NOMO-1 treated with DMSO at 0.1 percent for 48 hours (cell line): ENCODE measurements around the gene WASL.
"Not testable (repeated sequence)": the region's sequence is repeated elsewhere in the genome, so short reads cannot be mapped to it uniquely, and the experiment has no call there.

Experiments used
- DNase-seq: peaks from one replicate; lab custom pipeline; 2025; ENCODE audit not compliant: unreplicated experiment; lab: John Stamatoyannopoulos, UW

WASL gene

GRCh38 chr7:123770378-123770777, 21.6 kb upstream of the WASL start:
- DNase-seq = peak; percentile 86

- DNase-seq = no peak
These were observed 20.6 kb upstream of the WASL start for GRCh38 chr7:123769371-123769770.

DNA sequence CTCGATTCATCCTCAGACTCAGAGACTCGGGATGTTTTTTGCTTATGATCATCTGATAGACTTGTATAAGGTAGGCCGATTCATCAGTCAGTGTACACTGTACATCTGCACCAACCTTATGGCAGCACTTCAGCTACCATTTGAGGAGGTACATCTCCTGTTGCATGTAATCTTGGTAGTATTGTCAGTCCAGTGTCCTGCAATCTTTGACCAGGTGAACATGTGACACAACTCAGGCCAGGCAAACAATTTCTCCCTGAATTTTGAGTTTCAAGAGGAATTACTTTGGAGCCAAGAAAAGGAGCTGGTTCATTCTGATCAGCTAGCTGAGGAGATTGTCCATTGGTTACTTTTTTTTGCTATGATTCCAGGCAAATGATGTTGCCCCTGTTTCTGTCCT, 19.7 kb upstream of the WASL start:
- no peak for DNase-seq

GRCh38 chr7:123763191-123763661, 14.4 kb upstream of the WASL start:
- no peak for DNase-seq

- no peak for DNase-seq
These were observed 12.9 kb upstream of the WASL start for GRCh38 chr7:123761729-123762128.

DNA sequence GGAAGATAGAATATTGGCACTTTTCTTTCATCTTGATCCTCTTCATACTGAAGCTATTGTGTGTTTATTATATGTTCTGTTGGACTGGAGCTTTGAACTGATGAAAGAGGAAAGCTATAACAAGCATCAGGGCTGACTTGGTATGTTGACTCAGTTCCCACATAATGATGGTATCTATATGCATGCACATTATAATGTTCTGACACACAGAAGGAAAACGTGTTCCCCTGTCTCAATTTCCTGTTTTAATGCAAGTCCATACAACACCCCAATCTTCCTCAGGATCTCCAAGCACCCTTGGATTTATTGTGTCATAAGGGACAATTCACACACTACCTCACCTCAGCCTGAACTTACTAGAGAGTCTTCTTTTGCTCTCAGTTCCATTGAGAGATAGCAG, 8.3 kb upstream of the WASL start:
- no peak for DNase-seq

DNA sequence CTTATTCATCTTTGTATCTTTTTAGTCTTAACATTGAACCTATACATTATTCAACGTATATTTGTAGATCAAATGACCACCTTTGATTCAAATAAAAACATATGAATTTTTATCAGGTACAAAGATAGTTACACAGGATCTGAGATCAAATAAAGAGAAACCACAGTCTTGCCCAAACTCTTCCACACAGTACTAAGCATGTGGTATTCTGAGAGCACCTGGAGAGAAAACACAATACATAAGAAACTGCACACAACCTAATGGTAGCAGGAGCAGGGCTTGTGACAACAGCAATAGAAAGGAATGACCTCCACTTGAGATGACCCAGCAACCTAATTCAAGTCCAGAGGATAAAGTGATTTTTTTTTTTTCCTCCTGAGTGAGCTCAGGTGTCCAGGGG, 6.5 kb upstream of the WASL start:
- no peak for DNase-seq

DNA sequence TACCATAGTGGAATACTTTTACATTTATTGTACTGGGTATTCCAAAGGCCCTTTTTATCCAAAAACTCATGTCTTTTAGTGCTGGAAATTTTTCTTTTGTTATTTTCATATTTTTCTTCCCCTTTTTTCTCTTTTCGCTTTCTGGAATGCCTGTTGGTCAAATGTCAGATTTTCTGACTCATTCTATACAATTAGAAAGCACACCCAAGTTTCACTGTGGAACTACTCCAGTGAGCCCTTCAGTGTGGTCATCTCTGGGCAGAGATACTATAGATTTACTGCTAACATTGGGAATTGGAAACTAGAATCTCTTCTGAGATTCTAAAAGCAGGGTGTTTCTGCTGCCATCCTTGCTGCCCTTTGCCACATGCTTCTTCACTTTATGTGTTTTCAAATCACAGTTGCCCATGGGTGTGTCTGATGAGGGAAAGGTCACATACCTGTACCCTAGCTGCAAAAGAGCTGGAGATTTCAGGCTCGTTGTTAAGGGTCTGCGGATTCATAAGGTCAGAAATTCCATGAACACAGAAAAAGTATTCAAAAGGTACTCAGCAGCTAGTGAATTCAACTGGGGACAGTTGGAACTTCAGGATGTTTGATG, 5.6 kb upstream of the WASL start:
- no peak for DNase-seq

DNA sequence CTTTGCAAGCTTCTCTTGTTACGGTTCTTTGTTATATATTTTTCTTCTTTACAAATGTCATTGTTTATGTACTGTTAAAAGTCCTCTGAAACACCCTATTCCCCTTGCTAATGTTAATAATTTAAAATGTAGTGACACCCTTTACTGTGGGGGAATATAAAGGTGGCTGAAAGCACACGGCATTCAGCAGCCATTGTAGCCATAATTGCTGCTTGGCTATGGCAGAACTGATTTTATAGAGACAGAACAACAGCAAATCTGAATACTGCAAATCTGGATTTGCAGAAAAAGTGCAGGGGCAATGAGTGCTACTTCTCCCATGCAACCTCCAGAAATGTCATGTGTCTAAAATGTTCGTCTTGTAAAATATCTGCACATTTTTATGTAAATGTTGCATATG, 3.7 kb upstream of the WASL start:
- no peak for DNase-seq

GRCh38 chr7:123751821-123752220, 3.0 kb upstream of the WASL start:
- DNase-seq = no peak

DNA sequence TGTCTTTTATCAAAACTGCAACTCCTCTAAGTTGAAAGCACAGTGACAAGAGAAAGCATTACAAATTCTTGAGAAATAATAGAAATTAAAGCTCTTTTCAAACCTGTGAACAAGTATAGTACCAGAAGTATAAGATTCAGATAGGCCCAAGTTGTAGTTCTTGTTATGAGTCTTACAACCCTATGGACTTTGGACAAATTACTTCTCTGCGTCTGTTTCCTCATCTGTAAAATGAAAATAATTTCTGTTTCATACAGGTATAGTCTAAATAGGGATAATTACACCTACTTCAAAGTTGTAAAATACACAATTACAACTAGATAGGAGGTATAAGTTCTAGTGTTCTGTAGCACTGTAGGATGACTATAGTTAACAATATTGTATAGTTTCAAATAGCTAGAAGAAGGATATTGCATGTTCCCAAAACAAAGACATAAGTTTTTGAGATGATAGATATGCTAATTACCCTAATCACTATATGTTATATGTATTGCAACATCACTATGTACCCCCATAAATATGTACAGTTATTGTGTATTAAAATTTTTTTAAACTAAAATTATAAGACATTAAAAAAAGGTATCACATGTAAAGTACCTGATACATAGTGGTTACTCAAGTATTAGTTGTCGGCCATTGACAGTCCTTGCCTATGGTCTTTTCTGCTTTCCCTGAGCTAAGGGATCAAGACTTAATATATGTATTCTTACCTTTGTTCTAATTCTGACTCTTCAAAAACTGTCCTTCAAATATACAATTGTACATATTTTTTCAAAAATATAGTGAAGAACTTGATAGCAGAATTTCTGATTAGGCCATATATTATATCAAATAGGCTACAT, 1.8 kb upstream of the WASL start:
- DNase-seq = no peak

DNA sequence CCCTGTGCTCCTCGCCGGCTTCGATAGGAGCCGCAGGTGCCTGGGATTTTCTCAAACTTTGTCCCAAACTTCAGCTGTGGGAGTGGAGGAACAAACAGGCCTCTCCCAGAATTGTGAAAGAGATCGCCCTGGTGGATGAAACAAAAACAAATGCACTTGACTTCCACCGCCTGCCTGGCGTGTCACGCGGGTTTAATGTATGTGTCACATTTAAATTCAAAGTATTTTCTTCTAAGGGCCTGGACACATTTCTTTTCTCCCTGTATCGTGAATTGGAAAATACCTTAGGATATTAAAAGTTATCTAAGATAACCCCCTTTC, 694 bp upstream of the WASL start:
- DNase-seq = peak; percentile 46

GRCh38 chr7:123748171-123748733, 551 bp downstream of the WASL start:
- no peak for DNase-seq

DNA sequence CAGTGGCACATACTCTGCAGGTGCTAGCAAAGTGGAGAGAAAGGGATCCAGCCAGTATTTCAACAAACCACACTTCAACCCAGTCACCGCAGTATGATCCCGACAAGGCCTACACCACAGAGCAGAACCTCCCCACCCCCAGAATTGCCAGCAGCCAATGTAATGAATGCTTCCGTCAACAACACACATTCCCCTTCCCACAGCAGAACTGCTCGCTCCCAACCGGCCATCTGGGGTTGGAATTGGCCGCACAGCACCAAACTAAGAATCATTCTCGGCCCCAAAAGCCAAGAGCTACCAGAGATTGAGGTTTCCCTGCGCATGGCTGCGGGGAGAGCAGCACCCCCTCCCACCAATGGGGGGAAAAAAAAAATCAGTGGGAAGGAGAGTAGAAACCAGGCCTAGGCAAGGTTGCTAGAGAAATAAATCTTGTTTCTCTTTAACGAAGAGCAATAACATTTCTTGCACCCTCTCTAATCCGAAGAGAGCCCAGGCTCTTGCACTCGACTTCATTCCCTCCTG, 1.1 kb downstream of the WASL start:
- no peak for DNase-seq

GRCh38 chr7:123746931-123747488, 1.8 kb downstream of the WASL start:
- no peak for DNase-seq

DNA sequence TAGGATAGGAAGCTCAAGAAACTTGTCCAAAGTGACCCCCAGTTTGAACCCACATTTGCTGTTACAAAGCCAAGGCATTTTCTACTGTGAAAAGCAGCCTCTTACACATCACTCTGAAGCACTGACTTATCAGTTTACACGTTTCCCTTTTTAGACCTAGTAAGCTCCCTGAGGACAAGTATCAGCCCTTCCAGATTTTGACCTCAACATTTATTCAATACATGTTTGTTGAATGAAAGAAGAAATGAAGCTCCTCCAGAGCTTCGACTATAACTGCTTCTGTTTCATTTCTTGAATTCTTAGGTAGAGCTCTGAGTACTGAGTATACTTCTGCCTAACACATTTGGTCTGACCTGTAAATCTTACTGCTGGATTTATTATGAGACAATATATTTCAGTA, 2.7 kb downstream of the WASL start:
- DNase-seq = no peak

DNA sequence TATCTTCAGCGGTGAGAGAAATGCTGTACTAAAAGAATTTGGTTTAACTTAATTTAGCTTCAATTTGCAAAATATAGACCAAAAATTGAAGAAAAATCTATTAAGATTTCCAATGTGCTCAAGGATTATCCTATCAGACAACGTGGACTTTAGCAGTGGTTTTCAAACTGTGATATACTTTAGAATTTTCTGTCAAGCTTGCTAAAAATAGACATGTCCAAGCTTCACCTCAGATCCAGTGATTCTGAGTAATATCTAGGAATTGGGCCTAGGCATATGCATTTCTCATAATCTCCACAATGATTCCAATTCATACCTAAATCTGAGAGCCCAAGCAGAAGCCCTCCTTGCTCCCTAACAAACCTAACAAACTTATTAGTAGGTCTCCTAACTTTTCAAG, 3.4 kb downstream of the WASL start:
- DNase-seq = no peak

DNA sequence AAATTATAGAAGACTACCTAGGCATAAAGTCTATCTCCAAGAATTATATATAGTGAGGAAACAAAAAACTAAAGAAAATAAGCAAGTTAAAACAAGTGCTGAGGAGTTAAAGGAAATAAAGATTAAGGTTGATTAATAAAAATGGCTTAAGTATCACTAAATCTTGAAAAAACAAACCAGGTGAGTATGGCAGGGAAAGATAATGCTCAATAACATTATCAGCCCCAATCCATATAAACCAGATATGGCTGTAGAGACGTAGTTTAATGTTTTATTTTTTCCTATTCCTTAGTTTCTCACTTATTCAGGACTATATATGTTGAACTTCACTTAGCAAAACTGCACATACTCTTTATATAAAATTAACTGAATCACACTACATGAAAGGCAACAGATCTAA, 4.4 kb downstream of the WASL start:
- no peak for DNase-seq

GRCh38 chr7:123741940-123742339, 6.9 kb downstream of the WASL start:
- no peak for DNase-seq

GRCh38 chr7:123738808-123739207, 10.0 kb downstream of the WASL start:
- no peak for DNase-seq

DNA sequence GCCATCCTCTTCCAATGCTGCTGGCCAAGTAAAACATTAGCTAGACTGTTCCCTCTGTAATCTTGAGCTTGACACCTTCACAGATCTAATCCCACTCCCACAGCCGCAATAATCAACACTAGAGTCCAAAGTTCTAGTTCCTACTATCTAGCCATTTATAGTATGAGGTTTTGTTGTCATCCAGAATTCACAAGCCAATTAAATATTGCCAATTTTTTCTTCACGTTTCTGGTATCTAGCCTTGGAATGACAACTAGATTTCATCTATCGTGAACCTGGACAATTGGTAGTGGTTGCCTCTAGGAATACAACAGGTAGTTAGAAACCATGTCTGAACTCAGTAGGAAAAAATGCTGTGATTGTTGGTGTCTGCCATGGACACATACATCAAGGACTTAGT, 10.4 kb downstream of the WASL start:
- no peak for DNase-seq

DNA sequence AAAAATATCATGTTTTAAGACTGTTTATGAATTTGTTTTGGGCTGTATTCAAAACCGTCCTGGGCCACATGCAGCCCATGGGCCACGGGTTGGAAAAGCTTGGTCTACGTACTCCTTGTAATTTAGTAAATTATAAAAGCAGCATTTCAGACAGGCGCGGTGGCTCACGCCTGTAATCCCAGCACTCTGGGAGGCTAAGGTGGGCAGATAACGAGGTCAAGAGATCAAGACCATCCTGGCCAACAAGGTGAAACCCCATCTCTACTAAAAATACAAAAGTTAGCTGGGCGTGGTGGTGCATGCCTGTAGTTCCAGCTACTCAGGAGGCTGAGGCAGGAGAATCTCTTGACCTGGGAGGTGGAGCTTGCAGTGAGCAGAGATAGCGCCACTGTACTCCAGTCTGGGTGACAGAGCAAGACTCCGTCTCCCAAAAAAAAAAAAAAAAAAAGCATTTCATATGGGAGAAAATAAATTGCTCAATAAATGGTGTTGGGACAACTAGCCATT, 11.6 kb downstream of the WASL start:
- not testable (repeated sequence) for DNase-seq
